Naive B cell (primary cell): ENCODE results near the gene HNF1A. TPM values are rescaled to one million over a fixed set of nuclear protein-coding genes. Genes with fewer than 3 reads are reported as not detected.

Experiments used
- ATAC-seq, 2 donors: fragments of 150-1000 bp; cut with Tn5 transposase; 2 replicates each; pipeline ENCODE4 v1.10.0; 2021; ENCODE audit warnings: low read depth in 2 of 2, mild to moderate bottlenecking in 2 of 2, moderate library complexity in 2 of 2
- DNase-seq: peaks from one replicate; pipeline ENCODE4 v3.0.0; 2022
- H3K27ac Mint-ChIP-seq, 6 donors: one replicate each; pipeline ENCODE4 v1.8.0; 2020 to 2022; ENCODE audit warnings: mild to moderate bottlenecking in 6 of 6, mixed read lengths in 6 of 6, moderate library complexity in 5 of 6, inconsistent platforms in 2 of 6
- H3K27me3 Mint-ChIP-seq, 3 donors: one replicate each; pipeline ENCODE4 v1.8.0; 2021 to 2022; ENCODE audit warnings: mixed read lengths in 3 of 3, mild to moderate bottlenecking in 1 of 3
- H3K36me3 Mint-ChIP-seq, 2 donors: one replicate each; pipeline ENCODE4 v1.8.0; 2020 to 2022; ENCODE audit warnings: mixed read lengths in 2 of 2, inconsistent platforms in 1 of 2, mild to moderate bottlenecking in 1 of 2
- H3K4me1 Mint-ChIP-seq, 3 donors: one replicate each; pipeline ENCODE4 v1.8.0; 2020 to 2022; ENCODE audit warnings: mixed read lengths in 3 of 3, inconsistent platforms in 1 of 3, mild to moderate bottlenecking in 1 of 3, moderate library complexity in 1 of 3
- H3K4me3 Mint-ChIP-seq, 8 donors: one replicate each; pipeline ENCODE4 v1.8.0; 2020 to 2022; ENCODE audit warnings: mild to moderate bottlenecking in 8 of 8, mixed read lengths in 8 of 8, moderate library complexity in 8 of 8, inconsistent platforms in 2 of 8
- H3K9me3 Mint-ChIP-seq, 7 donors: one replicate each; pipeline ENCODE4 v1.8.0; 2020 to 2022; ENCODE audit warnings: mixed read lengths in 7 of 7, mild to moderate bottlenecking in 5 of 7, inconsistent platforms in 2 of 7, moderate library complexity in 1 of 7
- polyA plus RNA-seq, 6 donors: library from polyadenylated mRNA; unstranded; fragments of 300-500 nt; fragmentation: Illumina TruSeq; gene quantifications; one replicate each; pipeline ENCODE4 v1.2.3, GENCODE V29; 2021; ENCODE audit warnings: low read depth in 6 of 6

Gene HNF1A, protein sequence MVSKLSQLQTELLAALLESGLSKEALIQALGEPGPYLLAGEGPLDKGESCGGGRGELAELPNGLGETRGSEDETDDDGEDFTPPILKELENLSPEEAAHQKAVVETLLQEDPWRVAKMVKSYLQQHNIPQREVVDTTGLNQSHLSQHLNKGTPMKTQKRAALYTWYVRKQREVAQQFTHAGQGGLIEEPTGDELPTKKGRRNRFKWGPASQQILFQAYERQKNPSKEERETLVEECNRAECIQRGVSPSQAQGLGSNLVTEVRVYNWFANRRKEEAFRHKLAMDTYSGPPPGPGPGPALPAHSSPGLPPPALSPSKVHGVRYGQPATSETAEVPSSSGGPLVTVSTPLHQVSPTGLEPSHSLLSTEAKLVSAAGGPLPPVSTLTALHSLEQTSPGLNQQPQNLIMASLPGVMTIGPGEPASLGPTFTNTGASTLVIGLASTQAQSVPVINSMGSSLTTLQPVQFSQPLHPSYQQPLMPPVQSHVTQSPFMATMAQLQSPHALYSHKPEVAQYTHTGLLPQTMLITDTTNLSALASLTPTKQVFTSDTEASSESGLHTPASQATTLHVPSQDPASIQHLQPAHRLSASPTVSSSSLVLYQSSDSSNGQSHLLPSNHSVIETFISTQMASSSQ
- polyA plus RNA-seq: not detected

DNA sequence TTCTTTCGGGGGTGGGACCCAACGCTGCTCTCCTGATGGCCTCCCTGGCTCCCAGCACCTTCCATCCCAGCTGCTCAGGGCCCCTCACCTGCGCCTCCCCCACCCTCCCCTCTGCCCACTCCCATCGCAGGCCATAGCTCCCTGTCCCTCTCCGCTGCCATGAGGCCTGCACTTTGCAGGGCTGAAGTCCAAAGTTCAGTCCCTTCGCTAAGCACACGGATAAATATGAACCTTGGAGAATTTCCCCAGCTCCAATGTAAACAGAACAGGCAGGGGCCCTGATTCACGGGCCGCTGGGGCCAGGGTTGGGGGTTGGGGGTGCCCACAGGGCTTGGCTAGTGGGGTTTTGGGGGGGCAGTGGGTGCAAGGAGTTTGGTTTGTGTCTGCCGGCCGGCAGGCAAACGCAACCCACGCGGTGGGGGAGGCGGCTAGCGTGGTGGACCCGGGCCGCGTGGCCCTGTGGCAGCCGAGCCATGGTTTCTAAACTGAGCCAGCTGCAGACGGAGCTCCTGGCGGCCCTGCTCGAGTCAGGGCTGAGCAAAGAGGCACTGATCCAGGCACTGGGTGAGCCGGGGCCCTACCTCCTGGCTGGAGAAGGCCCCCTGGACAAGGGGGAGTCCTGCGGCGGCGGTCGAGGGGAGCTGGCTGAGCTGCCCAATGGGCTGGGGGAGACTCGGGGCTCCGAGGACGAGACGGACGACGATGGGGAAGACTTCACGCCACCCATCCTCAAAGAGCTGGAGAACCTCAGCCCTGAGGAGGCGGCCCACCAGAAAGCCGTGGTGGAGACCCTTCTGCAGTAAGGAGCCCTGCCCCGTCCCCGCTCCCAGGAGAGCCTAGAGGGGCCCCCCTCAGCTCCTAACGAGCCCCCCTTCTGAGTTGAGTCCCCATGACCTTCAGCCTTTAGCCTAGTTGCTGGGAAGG lies at the start of gene HNF1A:
Gene HNF1A, plus strand, starts transcription at position 248 of the 924 bp plus-strand sequence. Its CDS starts 226 bp downstream, at position 474.
- ATAC-seq: no peak
- Mint-ChIP-seq H3K4me3 (no peak within 1 kb of the TSS), H3K27me3 (peaks cover 0 to 9% (median 0%) of the 10 kb centered on the region in 3 donors), H3K4me1 (no peaks in the 10 kb centered on the region), H3K27ac (peak within 1 kb of the TSS in 1 of 6 donors; percentile 42), H3K36me3 (peaks cover 0 to 8% of the 10 kb centered on the region in 2 donors), H3K9me3 (peaks cover 0 to 5% (median 0%) of the 10 kb centered on the region in 7 donors)
- no peak for DNase-seq

DNA sequence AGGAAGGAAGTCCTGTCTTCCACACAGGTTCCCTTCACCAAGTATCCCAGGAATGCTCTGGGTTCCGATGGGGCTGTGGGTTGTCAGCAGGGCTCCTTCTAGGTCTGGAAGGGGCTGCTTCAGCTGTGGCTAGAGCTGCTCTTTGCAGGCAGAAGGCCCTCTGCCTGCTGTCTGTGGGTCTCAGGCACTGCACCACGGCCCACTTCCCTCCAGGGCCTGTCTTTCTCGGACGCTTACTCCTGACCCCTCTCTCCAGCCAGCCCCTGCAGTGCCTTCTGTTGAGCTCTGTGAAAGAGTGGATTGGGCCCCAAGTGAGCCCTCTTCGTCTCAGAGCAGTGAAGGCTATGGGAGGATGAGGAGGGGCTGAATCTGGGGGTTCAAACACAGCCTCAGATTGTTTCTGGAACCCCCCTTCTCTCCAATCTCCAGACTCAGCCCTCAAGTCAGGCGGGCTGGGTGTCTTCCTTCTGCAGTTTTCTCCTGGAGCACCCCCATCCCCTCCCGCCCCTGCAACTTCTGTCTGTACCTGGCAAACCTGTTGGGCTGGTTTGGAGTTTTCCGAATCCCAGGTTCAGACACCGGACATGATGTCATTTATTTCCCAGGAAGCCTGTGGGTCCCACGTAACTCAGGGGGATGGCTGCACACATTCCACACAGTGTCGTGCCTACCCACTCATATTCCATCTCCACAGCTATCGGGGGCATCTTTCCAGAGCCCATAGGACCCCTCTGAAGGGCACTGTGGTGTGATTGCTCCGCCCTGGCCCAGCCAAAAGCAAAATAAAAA lies 49.3 kb upstream of the HNF1A start:
- DNase-seq (no peak), ATAC-seq (no peak)
- peak overlapping the region in 1 of 8 donors; percentile 42 for H3K4me3 Mint-ChIP-seq
- peaks cover 0 to 17% (median 0%) of the 10 kb centered on the region in 3 donors for H3K27me3 Mint-ChIP-seq
- H3K9me3 Mint-ChIP-seq: no peaks in the 10 kb centered on the region
- H3K4me1 Mint-ChIP-seq: no peaks in the 10 kb centered on the region
- no peak overlapping the region for H3K27ac Mint-ChIP-seq
- no peaks in the 10 kb centered on the region for H3K36me3 Mint-ChIP-seq

DNA sequence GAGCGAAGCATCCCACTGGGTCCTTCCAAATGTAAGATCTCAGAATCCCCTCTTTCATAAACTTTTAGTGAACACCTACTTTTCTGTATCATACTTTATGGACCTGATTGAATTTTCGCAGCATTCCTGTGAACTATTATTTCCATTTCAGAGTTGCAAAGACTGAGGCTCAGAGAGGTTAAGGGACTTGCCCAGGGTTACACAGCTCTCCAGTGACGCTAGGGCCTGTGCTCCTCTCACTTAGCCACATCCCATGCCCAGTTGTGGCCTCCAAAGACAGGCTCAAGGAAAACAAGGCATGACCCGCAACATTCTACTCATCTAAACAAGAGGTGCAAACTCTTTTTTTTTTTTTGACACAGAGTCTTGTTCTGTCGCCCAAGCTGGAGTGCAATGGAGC lies 48.3 kb upstream of the HNF1A start:
- H3K4me1 Mint-ChIP-seq: no peaks in the 10 kb centered on the region
- ATAC-seq: no peak

DNA sequence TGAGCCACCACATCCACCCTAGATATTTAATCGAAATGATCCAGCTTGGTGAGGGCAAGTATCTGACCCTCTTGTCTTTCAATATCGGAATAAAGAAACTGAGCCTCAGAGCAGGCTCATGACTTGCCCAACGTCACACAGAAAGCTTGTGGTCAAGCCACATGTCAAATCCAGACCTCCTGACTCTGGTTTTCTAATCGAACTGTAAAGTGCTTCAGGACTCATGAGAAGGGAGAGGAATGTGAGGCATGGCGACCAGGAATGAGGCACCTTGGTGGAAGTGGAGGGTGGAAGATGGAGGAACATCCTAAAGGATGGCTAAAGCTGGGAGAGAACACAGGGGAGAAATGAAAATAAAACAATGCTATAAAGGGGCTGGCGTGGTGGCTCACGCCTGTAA lies 46.3 kb upstream of the HNF1A start:
- ATAC-seq: no peak
- Mint-ChIP-seq H3K4me3 (no peak overlapping the region), H3K27ac (no peak overlapping the region), H3K4me1 (peaks cover 3 to 5% (median 4%) of the 10 kb centered on the region in 3 donors), H3K27me3 (peaks cover 4 to 17% (median 8%) of the 10 kb centered on the region in 3 donors), H3K9me3 (no peaks in the 10 kb centered on the region), H3K36me3 (no peaks in the 10 kb centered on the region)
- DNase-seq: no peak

More for the DNA sequence above, 48.3 kb upstream of the HNF1A start:
- Mint-ChIP-seq H3K9me3 (no peaks in the 10 kb centered on the region), H3K4me3 (no peak overlapping the region), H3K36me3 (no peaks in the 10 kb centered on the region), H3K27ac (no peak overlapping the region), H3K27me3 (peaks cover 4 to 17% (median 6%) of the 10 kb centered on the region in 3 donors)
- DNase-seq: no peak

DNA sequence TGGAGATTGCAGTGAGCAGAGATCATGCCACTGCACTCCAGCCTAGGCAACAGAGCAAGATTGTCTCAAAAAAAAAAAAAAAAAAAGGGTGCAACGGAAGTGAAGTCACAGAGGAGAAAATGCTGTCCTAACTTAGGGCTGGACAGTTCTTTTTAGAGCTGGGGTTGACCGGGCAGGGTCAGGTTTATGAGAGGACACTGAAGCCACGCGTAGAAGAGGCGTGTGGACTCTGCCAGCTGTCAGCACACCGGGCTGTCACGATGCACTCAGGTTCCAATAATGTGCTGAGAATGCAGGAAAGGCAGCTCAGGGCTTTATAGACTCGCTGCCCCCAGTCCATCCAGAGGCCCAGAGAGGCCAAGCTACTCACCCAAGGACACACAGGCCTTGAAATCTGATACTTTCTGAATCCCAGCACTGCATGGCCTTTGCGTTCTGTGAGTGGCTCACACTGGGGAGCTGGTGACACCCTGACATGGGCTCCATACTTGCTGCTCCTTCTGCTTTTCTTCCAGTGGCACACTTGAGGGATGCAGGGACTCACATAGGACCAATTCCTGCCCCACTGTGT lies 45.3 kb upstream of the HNF1A start:
- no peaks in the 10 kb centered on the region for H3K36me3 Mint-ChIP-seq
- H3K27ac Mint-ChIP-seq: no peak overlapping the region
- H3K27me3 Mint-ChIP-seq: peaks cover 4 to 26% (median 18%) of the 10 kb centered on the region in 3 donors
- H3K9me3 Mint-ChIP-seq: no peaks in the 10 kb centered on the region
- peaks cover 3 to 5% (median 4%) of the 10 kb centered on the region in 3 donors for H3K4me1 Mint-ChIP-seq
- no peak overlapping the region for H3K4me3 Mint-ChIP-seq
- ATAC-seq: no peak
- no peak for DNase-seq

DNA sequence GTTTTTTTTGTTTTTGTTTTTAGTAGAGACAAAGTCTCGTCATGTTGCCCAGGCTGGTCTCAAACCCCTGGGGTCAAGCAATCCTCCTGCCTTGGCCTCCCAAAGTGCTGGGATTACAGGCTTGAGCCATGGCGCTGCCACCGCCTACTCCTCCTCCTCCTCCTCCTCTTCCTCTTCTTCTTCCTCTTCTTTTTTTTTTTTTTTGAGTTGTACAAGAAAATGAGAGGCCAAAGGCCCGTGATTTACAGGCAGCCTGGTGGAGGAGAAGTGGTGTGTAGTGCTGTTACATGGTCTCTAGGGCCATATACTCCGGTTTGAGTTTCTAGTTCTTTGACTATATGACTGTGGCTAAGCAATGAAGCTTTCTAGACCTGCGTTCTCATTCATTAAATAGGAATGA lies 44.6 kb upstream of the HNF1A start:
- Mint-ChIP-seq H3K4me1 (peaks cover 3 to 5% (median 4%) of the 10 kb centered on the region in 3 donors), H3K9me3 (no peaks in the 10 kb centered on the region), H3K27me3 (peaks cover 4 to 26% (median 25%) of the 10 kb centered on the region in 3 donors), H3K27ac (no peak overlapping the region), H3K4me3 (no peak overlapping the region), H3K36me3 (no peaks in the 10 kb centered on the region)
- ATAC-seq (no peak), DNase-seq (no peak)

DNA sequence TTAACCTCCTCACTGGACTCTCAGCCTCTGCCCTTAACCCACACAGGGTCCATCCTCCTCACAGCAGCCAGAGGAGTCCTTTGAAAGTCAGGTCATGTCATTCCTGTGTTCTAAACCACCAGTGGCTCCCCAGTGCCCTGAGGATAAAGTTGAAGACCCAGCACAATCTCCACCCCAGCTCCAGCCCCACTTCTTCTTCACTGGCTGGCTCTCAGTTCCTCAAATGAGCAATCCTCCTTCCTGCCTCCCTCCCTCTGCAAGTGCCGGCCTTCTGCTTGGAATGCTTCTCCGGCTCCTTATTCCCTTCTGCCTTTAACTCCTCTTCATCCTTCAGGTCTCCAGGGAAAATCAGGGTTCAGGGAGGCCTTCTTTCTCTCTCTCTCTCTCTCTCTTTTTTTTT lies 42.1 kb upstream of the HNF1A start:
- no peak for ATAC-seq
- Mint-ChIP-seq H3K9me3 (no peaks in the 10 kb centered on the region), H3K36me3 (no peaks in the 10 kb centered on the region), H3K4me3 (no peak overlapping the region), H3K27me3 (peaks cover 4 to 26% (median 26%) of the 10 kb centered on the region in 3 donors), H3K27ac (peak overlapping the region in 1 of 6 donors; percentile 76), H3K4me1 (peaks cover 3 to 5% (median 4%) of the 10 kb centered on the region in 3 donors)
- no peak for DNase-seq

DNA sequence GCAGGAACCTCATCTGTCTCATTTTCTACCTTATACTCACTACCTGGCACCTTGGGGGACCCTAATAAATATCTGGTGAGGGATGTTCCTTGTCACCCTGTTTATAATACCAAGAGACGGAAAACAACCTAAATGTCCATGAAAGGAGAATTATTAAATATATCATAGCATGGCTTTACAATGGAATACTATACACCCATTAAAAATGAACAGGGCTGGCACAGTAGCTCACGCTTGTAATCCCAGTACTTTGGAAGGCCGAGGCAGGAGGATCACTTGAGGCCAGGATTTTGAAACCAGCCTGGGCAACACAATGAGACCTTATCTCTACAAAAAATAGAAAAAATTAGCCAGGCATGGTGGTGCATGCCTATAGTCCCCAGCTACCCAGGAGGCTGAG lies 39.8 kb upstream of the HNF1A start:
- H3K36me3 Mint-ChIP-seq: no peaks in the 10 kb centered on the region
- no peak overlapping the region for H3K27ac Mint-ChIP-seq
- ATAC-seq (no peak), DNase-seq (no peak)
- H3K4me1 Mint-ChIP-seq: peaks cover 3 to 5% (median 4%) of the 10 kb centered on the region in 3 donors
- H3K27me3 Mint-ChIP-seq: peaks cover 4 to 26% (median 13%) of the 10 kb centered on the region in 3 donors
- no peak overlapping the region for H3K4me3 Mint-ChIP-seq
- H3K9me3 Mint-ChIP-seq: no peaks in the 10 kb centered on the region

DNA sequence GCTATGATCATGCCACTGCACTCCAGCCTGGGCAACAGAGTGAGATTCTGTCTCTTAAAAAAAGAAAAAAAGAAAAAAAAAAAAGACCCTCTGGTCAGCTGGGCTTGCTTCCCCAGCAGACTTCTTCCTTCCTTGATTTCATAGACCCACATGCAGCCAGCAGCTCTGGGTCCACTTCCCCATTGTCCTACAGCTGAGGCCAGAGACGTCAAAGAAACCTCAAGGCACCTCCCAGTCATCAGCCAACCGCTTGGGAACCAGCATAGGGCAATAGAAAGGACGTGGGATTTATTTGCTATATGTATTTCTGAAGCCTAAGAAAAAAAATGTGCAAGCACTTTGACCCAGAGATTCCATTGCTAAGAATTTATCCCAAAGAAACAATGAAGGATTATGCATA lies 38.8 kb upstream of the HNF1A start:
- H3K27me3 Mint-ChIP-seq: peaks cover 2 to 22% (median 9%) of the 10 kb centered on the region in 3 donors
- ATAC-seq (no peak), DNase-seq (no peak)
- no peaks in the 10 kb centered on the region for H3K36me3 Mint-ChIP-seq
- H3K4me3 Mint-ChIP-seq: no peak overlapping the region
- no peaks in the 10 kb centered on the region for H3K9me3 Mint-ChIP-seq
- H3K27ac Mint-ChIP-seq: peak overlapping the region in 2 of 6 donors; percentile 48 to 49
- peaks cover 3 to 5% (median 5%) of the 10 kb centered on the region in 3 donors for H3K4me1 Mint-ChIP-seq

DNA sequence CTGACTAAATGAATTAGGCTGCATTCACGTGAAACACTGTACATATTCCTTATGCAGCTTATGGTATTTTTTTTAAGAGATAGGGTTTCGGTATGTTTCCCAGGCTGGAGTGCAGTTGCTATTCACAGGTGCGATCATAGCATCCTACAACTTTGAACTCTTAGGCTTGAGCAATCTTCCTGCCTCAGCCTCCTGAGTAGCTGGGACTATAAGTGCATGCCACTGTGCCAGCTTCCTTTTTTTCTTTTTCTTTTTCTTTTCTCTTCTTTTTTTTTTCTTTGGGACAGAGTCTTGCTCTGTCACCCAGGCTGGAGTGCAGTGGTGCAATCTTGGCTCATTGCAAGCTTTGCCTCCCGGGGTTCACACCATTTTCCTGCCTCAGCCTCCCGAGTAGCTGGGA lies 38.3 kb upstream of the HNF1A start:
- H3K27ac Mint-ChIP-seq: no peak overlapping the region
- no peaks in the 10 kb centered on the region for H3K36me3 Mint-ChIP-seq
- no peak for DNase-seq
- peaks cover 5 to 8% (median 6%) of the 10 kb centered on the region in 3 donors for H3K4me1 Mint-ChIP-seq
- H3K9me3 Mint-ChIP-seq: no peaks in the 10 kb centered on the region
- no peak overlapping the region for H3K4me3 Mint-ChIP-seq
- no peak for ATAC-seq
- peaks cover 0 to 20% (median 9%) of the 10 kb centered on the region in 3 donors for H3K27me3 Mint-ChIP-seq

DNA sequence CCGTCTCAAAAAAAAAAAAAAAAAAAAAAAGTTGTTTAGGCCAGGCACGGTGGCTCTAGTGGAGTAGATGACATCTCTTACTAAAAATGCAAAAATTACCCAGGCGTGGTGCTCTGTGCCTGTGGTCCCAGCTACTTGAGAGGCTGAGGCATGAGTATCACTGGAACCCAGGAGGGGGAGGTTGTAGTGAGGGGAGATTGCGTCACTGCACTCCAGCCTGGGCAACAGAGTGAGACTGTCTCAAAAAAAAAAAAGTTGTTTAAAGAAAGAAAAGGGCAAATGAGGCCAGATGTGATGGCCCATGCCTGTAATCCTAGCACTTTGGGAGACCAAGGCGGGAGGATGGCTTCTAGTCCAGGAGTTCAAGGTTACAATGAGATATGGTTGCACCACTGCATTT lies 37.5 kb upstream of the HNF1A start:
- DNase-seq (no peak), ATAC-seq (no peak)
- Mint-ChIP-seq H3K36me3 (no peaks in the 10 kb centered on the region), H3K27ac (no peak overlapping the region), H3K4me1 (peaks cover 5 to 8% (median 6%) of the 10 kb centered on the region in 3 donors), H3K27me3 (peaks cover 0 to 20% (median 9%) of the 10 kb centered on the region in 3 donors), H3K9me3 (no peaks in the 10 kb centered on the region), H3K4me3 (no peak overlapping the region)

DNA sequence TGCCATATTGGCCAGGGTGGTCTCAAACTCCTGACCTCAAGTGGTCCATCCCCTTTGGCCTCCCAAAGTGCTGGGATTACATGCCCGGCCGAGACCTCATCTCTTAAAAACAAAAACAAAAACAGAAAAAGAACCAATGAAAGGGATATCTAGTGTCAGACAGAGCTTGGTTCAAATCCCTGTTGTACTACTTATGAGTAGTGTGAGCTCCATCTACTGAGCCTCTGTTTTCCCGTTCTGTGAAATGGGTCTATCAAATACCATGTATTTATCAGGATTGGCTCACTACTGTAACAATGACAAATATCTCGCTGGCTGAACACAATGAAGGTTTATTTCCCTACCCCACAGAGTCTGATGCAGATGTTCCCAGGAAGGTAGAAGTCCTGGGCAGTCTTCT lies 36.9 kb upstream of the HNF1A start:
- no peak overlapping the region for H3K4me3 Mint-ChIP-seq
- peaks cover 0 to 3% (median 3%) of the 10 kb centered on the region in 3 donors for H3K4me1 Mint-ChIP-seq
- ATAC-seq: no peak
- H3K36me3 Mint-ChIP-seq: no peaks in the 10 kb centered on the region
- no peaks in the 10 kb centered on the region for H3K9me3 Mint-ChIP-seq
- DNase-seq: no peak
- no peak overlapping the region for H3K27ac Mint-ChIP-seq
- H3K27me3 Mint-ChIP-seq: peaks cover 0 to 20% (median 9%) of the 10 kb centered on the region in 3 donors
